PC-9 (cell line): ENCODE results near the gene IRF6. TPM values are rescaled to one million over a fixed set of nuclear protein-coding genes. Genes with fewer than 3 reads are reported as not detected.

Source experiments
- BruUV-seq: library from RNA; stranded (reverse); fragments of 400-500 nt; replicated peaks from 2 replicates; lab custom pipeline; 2021; lab: Mats Ljungman, UMichigan
- CTCF ChIA-PET: fragments of 300-600 bp; sonication (Branson Sonifier 250); formaldehyde crosslinking; loops from one replicate; lab custom pipeline; 2022; ENCODE audit warnings: antibody characterized with exemption; lab: Charles Lee
- POLR2A ChIA-PET: fragments of 300-600 bp; sonication (Branson Sonifier 250); formaldehyde crosslinking; loops from one replicate; lab custom pipeline; 2022; ENCODE audit warnings: antibody characterized with exemption; ENCODE audit not compliant: unreplicated experiment; lab: Charles Lee
- DNase-seq, 2 experiments: peaks; one replicate each; pipeline versions ENCODE4 v3.0.0 to v3.0.0-alpha.2; 2015 to 2022; ENCODE audit warnings: mixed read lengths in 1 of 2
- H2AFZ ChIP-seq: fragments of 200-600 bp; sonication (generic); 2 replicates; pipeline ENCODE4 v1.8.1; 2017; ENCODE audit warnings: antibody characterized with exemption
- H3F3A ChIP-seq: fragments of 200-600 bp; sonication (generic); 2 replicates; pipeline ENCODE4 v1.8.1; 2017; ENCODE audit warnings: antibody characterized with exemption, mild to moderate bottlenecking, low read depth; ENCODE audit not compliant: insufficient read depth
- H3K27ac ChIP-seq: fragments of 200-600 bp; sonication (generic); 2 replicates; pipeline ENCODE4 v1.6.1; 2016; ENCODE audit warnings: mixed run types
- H3K27me3 ChIP-seq: fragments of 200-600 bp; sonication (generic); 2 replicates; pipeline ENCODE4 v1.6.1; 2016; ENCODE audit warnings: low read depth, mixed run types; ENCODE audit not compliant: insufficient read depth
- H3K36me3 ChIP-seq: fragments of 200-600 bp; sonication (generic); 2 replicates; pipeline ENCODE4 v1.6.1; 2016; ENCODE audit warnings: low read depth, mixed run types
- H3K4me1 ChIP-seq: fragments of 200-600 bp; sonication (generic); replicated peaks from 2 replicates; pipeline ENCODE4 v1.6.1; 2016; ENCODE audit warnings: mixed run types; ENCODE audit not compliant: insufficient read depth
- H3K4me2 ChIP-seq: fragments of 200-600 bp; sonication (generic); 2 replicates; pipeline ENCODE4 v1.6.1; 2017; ENCODE audit warnings: mixed run types
- H3K4me3 ChIP-seq: fragments of 200-600 bp; sonication (generic); 2 replicates; pipeline ENCODE4 v1.6.1; 2016; ENCODE audit warnings: mixed run types
- H3K79me2 ChIP-seq: fragments of 200-600 bp; sonication (generic); 2 replicates; pipeline ENCODE4 v1.6.1; 2017; ENCODE audit warnings: low read depth, mixed run types
- H3K9me2 ChIP-seq: fragments of 200-600 bp; sonication (generic); 2 replicates; pipeline ENCODE4 v1.8.1; 2017; ENCODE audit warnings: mild to moderate bottlenecking; ENCODE audit not compliant: insufficient read depth
- H3K9me3 ChIP-seq: fragments of 200-600 bp; sonication (generic); 2 replicates; pipeline ENCODE4 v1.8.1; 2016; ENCODE audit warnings: low read depth; ENCODE audit not compliant: insufficient read depth
- H4K20me1 ChIP-seq: fragments of 200-600 bp; sonication (generic); 2 replicates; pipeline ENCODE4 v1.8.1; 2017; ENCODE audit not compliant: insufficient read depth
- EZH2 ChIP-seq: fragments of 200-600 bp; sonication (generic); IDR thresholded peaks from 2 replicates; pipeline ENCODE4 v1.8.0; 2017; ENCODE audit warnings: antibody characterized with exemption, low read depth
- intact Hi-C: fragments of 100-400 bp; cut with micrococcal nuclease; formaldehyde crosslinking; loops from one replicate; pipeline ENCODE4 v1.10.0; 2022; ENCODE audit not compliant: unreplicated experiment
- total RNA-seq: library from RNA; stranded (reverse); gene quantifications from 2 replicates; pipeline ENCODE4 v1.2.3, GENCODE V29; 2021
- TF ChIP-seq, protein P1 (sequence below): fragments of 200-600 bp; sonication (generic); conservative IDR thresholded peaks from 2 replicates; pipeline ENCODE4 v1.6.1; 2017; ENCODE audit warnings: mixed run types, antibody characterized with exemption, mild to moderate bottlenecking, moderate library complexity

IRF6 gene
- total RNA-seq, 1 experiment from 2014 or later: 46.5 TPM

DNA sequence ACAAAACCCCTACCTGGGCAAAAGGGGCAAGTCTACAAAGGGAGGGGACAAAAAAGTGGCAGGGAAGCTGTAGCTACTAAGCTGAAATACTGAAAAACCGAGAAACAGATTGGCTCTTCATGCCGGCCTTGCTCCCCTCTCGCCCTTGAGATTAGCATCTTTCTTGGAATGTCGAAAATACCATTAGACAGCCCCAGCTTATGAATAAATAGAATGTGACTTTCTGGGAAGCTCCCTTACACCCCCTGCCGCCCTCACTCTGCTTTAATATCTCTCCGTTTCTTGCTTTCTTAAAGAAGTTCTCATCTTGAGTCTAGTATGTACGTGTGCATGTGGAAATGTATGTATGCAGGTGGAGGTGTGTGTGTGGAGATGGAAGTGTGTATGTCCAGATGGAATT, 36.0 kb downstream of the IRF6 start:
- H3K4me1 ChIP-seq: no peaks in the 10 kb centered on the region
- H3K79me2 ChIP-seq: no peaks in the 10 kb centered on the region
- no TSS peak for BruUV-seq
- no peaks in the 10 kb centered on the region for H3K9me2 ChIP-seq
- CTCF ChIA-PET: no interaction called here
- H3K27ac ChIP-seq: no peak overlapping the region
- H4K20me1 ChIP-seq: no peaks in the 10 kb centered on the region
- H3K9me3 ChIP-seq: no peaks in the 10 kb centered on the region
- no peak overlapping the region for H3K4me2 ChIP-seq
- intact Hi-C loops: no loop called here
- TF ChIP-seq, protein P1, sequence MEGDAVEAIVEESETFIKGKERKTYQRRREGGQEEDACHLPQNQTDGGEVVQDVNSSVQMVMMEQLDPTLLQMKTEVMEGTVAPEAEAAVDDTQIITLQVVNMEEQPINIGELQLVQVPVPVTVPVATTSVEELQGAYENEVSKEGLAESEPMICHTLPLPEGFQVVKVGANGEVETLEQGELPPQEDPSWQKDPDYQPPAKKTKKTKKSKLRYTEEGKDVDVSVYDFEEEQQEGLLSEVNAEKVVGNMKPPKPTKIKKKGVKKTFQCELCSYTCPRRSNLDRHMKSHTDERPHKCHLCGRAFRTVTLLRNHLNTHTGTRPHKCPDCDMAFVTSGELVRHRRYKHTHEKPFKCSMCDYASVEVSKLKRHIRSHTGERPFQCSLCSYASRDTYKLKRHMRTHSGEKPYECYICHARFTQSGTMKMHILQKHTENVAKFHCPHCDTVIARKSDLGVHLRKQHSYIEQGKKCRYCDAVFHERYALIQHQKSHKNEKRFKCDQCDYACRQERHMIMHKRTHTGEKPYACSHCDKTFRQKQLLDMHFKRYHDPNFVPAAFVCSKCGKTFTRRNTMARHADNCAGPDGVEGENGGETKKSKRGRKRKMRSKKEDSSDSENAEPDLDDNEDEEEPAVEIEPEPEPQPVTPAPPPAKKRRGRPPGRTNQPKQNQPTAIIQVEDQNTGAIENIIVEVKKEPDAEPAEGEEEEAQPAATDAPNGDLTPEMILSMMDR: no peak
- no peak for TF ChIP-seq EZH2
- H2AFZ ChIP-seq: no peak overlapping the region
- H3K36me3 ChIP-seq: no peaks in the 10 kb centered on the region
- H3F3A ChIP-seq: peaks cover 3% of the 10 kb centered on the region; the same call in 1 of the 2 replicates
- no peak overlapping the region for H3K4me3 ChIP-seq
- POLR2A ChIA-PET: interaction anchor here (0.7 kb wide), 1 partner anchor 1812 kb away, joined by 3 read pairs; no protein-coding TSS in a partner anchor
- no peaks in the 10 kb centered on the region for H3K27me3 ChIP-seq
- no peak for DNase-seq

DNA sequence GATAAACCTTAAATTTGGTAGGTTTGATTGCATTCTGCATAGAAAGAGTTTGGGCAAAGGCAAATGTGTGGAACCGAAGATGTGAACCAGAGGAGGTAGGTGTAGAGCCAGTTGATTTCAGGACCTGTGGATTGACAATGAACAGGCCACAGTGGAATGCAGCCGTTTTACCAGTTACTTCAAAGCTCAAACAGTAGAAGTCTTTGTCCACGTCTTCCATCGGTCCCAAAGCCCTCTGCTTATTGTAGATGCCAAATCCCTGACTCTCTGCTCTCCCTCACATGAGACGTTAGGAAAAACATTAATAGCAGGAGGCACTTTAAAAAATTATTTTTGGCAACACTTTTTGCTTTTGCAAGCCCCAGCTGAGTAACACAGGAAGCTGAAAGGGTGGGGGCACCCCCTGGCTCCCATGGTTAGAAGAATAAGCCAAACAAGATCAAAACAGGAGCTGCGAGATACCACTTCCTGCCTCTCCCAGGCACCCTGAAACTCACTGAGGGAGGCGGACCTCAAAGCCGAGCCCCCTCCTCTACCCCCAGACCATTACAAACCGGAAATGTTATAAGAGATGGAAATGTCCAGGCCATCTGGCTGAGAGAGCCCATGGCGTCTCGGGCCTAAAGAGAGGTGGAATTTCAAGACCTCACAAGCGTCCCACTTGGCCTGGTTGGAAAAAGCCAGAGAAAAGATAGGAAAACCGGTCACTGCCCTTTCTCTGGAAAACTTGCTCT, 36.6 kb downstream of the IRF6 start:
- CTCF ChIA-PET: no interaction called here
- POLR2A ChIA-PET: no interaction called here

DNA sequence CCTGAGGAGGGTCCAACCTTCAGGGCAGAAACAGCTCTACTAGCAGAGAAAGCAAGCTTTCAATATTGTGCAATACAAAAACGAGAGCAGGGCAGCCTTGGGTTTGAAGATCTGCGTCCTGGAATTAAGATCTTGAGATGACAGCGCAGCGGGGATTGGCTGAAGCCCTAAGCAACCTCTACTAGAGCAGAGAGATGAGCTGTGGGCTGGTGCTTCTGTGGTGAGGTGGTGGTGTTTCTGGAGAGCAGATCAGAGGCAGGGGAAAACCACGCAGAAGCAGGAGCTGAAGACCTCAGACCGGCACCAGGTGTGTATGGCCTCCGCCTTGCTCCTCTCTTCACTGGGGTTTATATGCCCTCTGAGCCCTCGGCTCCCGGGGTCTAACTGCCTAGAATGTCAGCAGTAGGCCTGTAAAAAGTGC, 37.6 kb downstream of the IRF6 start:
- BruUV-seq: no TSS peak
- DNase-seq: no peak
- no peaks in the 10 kb centered on the region for H3K4me1 ChIP-seq
- POLR2A ChIA-PET: no interaction called here
- no peaks in the 10 kb centered on the region for H3K27me3 ChIP-seq
- H3K4me3 ChIP-seq: no peak overlapping the region
- no peaks in the 10 kb centered on the region for H3K36me3 ChIP-seq
- H3K9me2 ChIP-seq: no peaks in the 10 kb centered on the region
- no peak overlapping the region for H3K4me2 ChIP-seq
- no peaks in the 10 kb centered on the region for H3K79me2 ChIP-seq
- no peak overlapping the region for H2AFZ ChIP-seq
- H3K27ac ChIP-seq: no peak overlapping the region
- H3F3A ChIP-seq: peaks cover 3% of the 10 kb centered on the region; the same call in 1 of the 2 replicates
- TF ChIP-seq, protein P1: no peak
- TF ChIP-seq EZH2: no peak
- no peaks in the 10 kb centered on the region for H3K9me3 ChIP-seq
- no peaks in the 10 kb centered on the region for H4K20me1 ChIP-seq
- intact Hi-C loops: no loop called here
- CTCF ChIA-PET: no interaction called here

More for the DNA sequence above, 36.6 kb downstream of the IRF6 start:
- Histone ChIP-seq H3K4me2 (no peak overlapping the region), H3F3A (peaks cover 3% of the 10 kb centered on the region; the same call in 1 of the 2 replicates), H3K4me1 (no peaks in the 10 kb centered on the region), H3K36me3 (no peaks in the 10 kb centered on the region), H3K27me3 (no peaks in the 10 kb centered on the region), H3K4me3 (no peak overlapping the region), H2AFZ (no peak overlapping the region), H3K9me2 (no peaks in the 10 kb centered on the region), H3K27ac (no peak overlapping the region), H4K20me1 (no peaks in the 10 kb centered on the region), H3K79me2 (no peaks in the 10 kb centered on the region), H3K9me3 (no peaks in the 10 kb centered on the region)
- TF ChIP-seq, protein P1: no peak
- no peak for TF ChIP-seq EZH2
- DNase-seq: no peak
- intact Hi-C loops: no loop called here
- no TSS peak for BruUV-seq
